ENCODE data around the gene TEC.

GRCh38 chr4:48254381-48255071 is 15.1 kb downstream of the TEC start:
- TF ChIP-seq CTCF (IDR thresholded peaks at IDR 0.05) (no peak), POLR2A (IDR thresholded peaks at IDR 0.05) (no peak)
